Panc1 (cell line): ENCODE data around the gene HHAT. TPM values are rescaled to one million over a fixed set of nuclear protein-coding genes. Genes with fewer than 3 reads are reported as not detected.

Source experiments
- ATAC-seq: fragments of 200-7000 bp; cut with Tn5 transposase; 2 replicates; pipeline ENCODE4 v1.9.1; 2020; ENCODE audit warnings: mild to moderate bottlenecking, moderate library complexity
- BruUV-seq: library from RNA; stranded (reverse); fragments of 400-500 nt; replicated peaks from 2 replicates; lab custom pipeline; 2021; lab: Mats Ljungman, UMichigan
- CTCF ChIA-PET: fragments of 300-600 bp; sonication (Branson Sonifier 250); formaldehyde crosslinking; loops from one replicate; lab custom pipeline; 2022; ENCODE audit warnings: antibody characterized with exemption; lab: Charles Lee
- POLR2A ChIA-PET: fragments of 300-600 bp; sonication (Branson Sonifier 250); formaldehyde crosslinking; loops from one replicate; lab custom pipeline; 2022; ENCODE audit warnings: antibody characterized with exemption; lab: Charles Lee
- DNase-seq: peaks from one replicate; pipeline ENCODE4 v3.0.0-alpha.2; 2010; ENCODE audit warnings: low read depth, low spot score
- H3K27ac ChIP-seq: 2 replicates; pipeline ENCODE4 v1.5.1; 2011; ENCODE audit warnings: mild to moderate bottlenecking, low read length, inconsistent platforms
- H3K27me3 ChIP-seq: fragments of 200-500 bp; sonication (Bioruptor generic); 2 replicates; pipeline ENCODE4 v1.6.0; 2014; ENCODE audit warnings: low read length, inconsistent platforms; ENCODE audit not compliant: control insufficient read depth, insufficient read depth
- H3K36me3 ChIP-seq: fragments of 200-500 bp; sonication (Bioruptor generic); 2 replicates; pipeline ENCODE4 v1.5.1; 2014; ENCODE audit warnings: inconsistent platforms, mild to moderate bottlenecking, low read length, moderate library complexity; ENCODE audit not compliant: control insufficient read depth, insufficient read depth
- H3K4me1 ChIP-seq: 2 replicates; pipeline ENCODE4 v1.5.1; 2011; ENCODE audit warnings: inconsistent platforms, mild to moderate bottlenecking, low read length, moderate library complexity; ENCODE audit not compliant: control insufficient read depth, insufficient read depth
- H3K4me3 ChIP-seq, 2 experiments: 2 replicates each; pipeline ENCODE4 v1.5.1; 2011 to 2012; ENCODE audit warnings: low read depth in 2 of 2, low read length in 2 of 2, mild to moderate bottlenecking in 2 of 2, inconsistent platforms in 1 of 2, moderate library complexity in 1 of 2
- H3K9me3 ChIP-seq: fragments of 200-500 bp; sonication (Bioruptor generic); 2 replicates; pipeline ENCODE4 v1.5.1; 2014; ENCODE audit warnings: low read depth, mild to moderate bottlenecking, inconsistent platforms, low read length, moderate library complexity; ENCODE audit not compliant: control insufficient read depth, insufficient read depth
- POLR2AphosphoS5 ChIP-seq: IDR thresholded peaks from 2 replicates; pipeline ENCODE4 v1.6.1; 2012; ENCODE audit warnings: mild to moderate bottlenecking, low read depth, low read length, moderate library complexity
- REST ChIP-seq, 2 experiments: IDR thresholded peaks; 2 replicates each; pipeline ENCODE4 v1.6.1; 2011 to 2012; ENCODE audit warnings: low read depth in 2 of 2, control low read depth in 1 of 2, low read length in 1 of 2, mild to moderate bottlenecking in 1 of 2, moderate library complexity in 1 of 2; ENCODE audit not compliant: insufficient read depth in 1 of 2
- SIN3A ChIP-seq: IDR thresholded peaks from 2 replicates; pipeline ENCODE4 v1.6.1; 2012; ENCODE audit warnings: low read depth, mild to moderate bottlenecking, low read length, moderate library complexity, borderline replicate concordance; ENCODE audit not compliant: insufficient read depth
- TCF7L2 ChIP-seq: IDR thresholded peaks from 2 replicates; pipeline ENCODE4 v1.6.1; 2011; ENCODE audit warnings: mild to moderate bottlenecking, low read depth, low read length, inconsistent platforms
- in situ Hi-C: cut with HindIII; loops from 2 replicates; pipeline ENCODE4 v1.10.0; 2016; ENCODE audit warnings: low sequenced_read_pairs, low pct_unique_long_range_greater_than_20kb
- intact Hi-C: fragments of 100-400 bp; cut with micrococcal nuclease; formaldehyde crosslinking; loops from one replicate; pipeline ENCODE4 v1.10.0; 2022; ENCODE audit not compliant: unreplicated experiment
- total RNA-seq: library from RNA; stranded (reverse); gene quantifications from one replicate; pipeline ENCODE4 v1.2.1, GENCODE V29; 2021; ENCODE audit not compliant: unreplicated experiment
- TF ChIP-seq, protein P1 (sequence below): fragments of 450-650 bp; IDR thresholded peaks from 2 replicates; pipeline ENCODE4 v1.5.1; 2017; ENCODE audit warnings: mild to moderate bottlenecking

HHAT gene
- total RNA-seq, 1 experiment from 2014 or later: 2.3 TPM

DNA sequence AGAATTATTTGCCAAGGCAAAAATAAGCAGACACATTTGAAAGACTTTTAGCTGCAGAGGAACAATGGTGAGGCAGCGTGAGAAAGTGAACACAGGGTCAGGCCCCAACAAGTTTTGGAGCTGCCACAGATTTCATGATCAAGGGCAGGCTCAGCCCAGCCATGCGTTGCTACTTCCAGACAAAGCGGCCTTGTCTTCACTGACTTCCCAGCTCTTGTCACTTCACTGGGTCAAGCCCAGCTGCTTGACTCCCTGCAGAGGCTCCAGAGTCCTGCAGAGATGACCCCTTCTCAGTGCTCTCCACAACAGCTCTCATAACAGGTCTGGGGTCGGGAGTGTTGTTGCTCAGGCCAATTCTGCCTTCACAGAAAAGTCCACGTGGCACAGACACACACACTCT is 35.8 kb downstream of the HHAT start:
- Histone ChIP-seq H3K27me3 (no peaks in the 10 kb centered on the region), H3K9me3 (no peaks in the 10 kb centered on the region), H3K4me1 (no peaks in the 10 kb centered on the region), H3K27ac (no peak overlapping the region), H3K4me3 (no peak overlapping the region), H3K36me3 (no peaks in the 10 kb centered on the region)
- POLR2A ChIA-PET: interaction anchor here (0.6 kb wide), 1 partner anchor 280 kb away, joined by 6 read pairs; no protein-coding TSS in a partner anchor
- TF ChIP-seq TCF7L2 (no peak), POLR2AphosphoS5 (no peak), SIN3A (no peak), REST (IDR thresholded peaks at IDR 0.05; ENCODE audit: insufficient read depth in 1 of 2, low read depth in 2 of 2, low read length in 1 of 2) (no peak)
- TF ChIP-seq, protein P1, sequence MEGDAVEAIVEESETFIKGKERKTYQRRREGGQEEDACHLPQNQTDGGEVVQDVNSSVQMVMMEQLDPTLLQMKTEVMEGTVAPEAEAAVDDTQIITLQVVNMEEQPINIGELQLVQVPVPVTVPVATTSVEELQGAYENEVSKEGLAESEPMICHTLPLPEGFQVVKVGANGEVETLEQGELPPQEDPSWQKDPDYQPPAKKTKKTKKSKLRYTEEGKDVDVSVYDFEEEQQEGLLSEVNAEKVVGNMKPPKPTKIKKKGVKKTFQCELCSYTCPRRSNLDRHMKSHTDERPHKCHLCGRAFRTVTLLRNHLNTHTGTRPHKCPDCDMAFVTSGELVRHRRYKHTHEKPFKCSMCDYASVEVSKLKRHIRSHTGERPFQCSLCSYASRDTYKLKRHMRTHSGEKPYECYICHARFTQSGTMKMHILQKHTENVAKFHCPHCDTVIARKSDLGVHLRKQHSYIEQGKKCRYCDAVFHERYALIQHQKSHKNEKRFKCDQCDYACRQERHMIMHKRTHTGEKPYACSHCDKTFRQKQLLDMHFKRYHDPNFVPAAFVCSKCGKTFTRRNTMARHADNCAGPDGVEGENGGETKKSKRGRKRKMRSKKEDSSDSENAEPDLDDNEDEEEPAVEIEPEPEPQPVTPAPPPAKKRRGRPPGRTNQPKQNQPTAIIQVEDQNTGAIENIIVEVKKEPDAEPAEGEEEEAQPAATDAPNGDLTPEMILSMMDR: no peak
- no TSS peak for BruUV-seq
- ATAC-seq (no peak), DNase-seq (no peak)
- in situ Hi-C loops (no loop called here), intact Hi-C loops (no loop called here)
- CTCF ChIA-PET: interaction anchor here (0.6 kb wide), 1 partner anchor 1276 kb away, joined by 4 read pairs; no protein-coding TSS in a partner anchor

- H3K4me3 ChIP-seq: no peak overlapping the region
- ATAC-seq (no peak), DNase-seq (no peak)
- H3K36me3 ChIP-seq: no peaks in the 10 kb centered on the region
- CTCF ChIA-PET: no interaction called here
- in situ Hi-C loops (no loop called here), intact Hi-C loops (no loop called here)
- no peaks in the 10 kb centered on the region for H3K9me3 ChIP-seq
- H3K4me1 ChIP-seq: no peaks in the 10 kb centered on the region; the same call in 1 of the 2 replicates
- POLR2A ChIA-PET: no interaction called here
- no peak overlapping the region for H3K27ac ChIP-seq
- BruUV-seq: no TSS peak
- no peaks in the 10 kb centered on the region for H3K27me3 ChIP-seq
- TF ChIP-seq, protein P1: no peak
- no peak for TF ChIP-seq SIN3A
Observed at GRCh38 chr1:210366767-210367166, 38.1 kb downstream of the HHAT start.
